HepG2 (cell line): ENCODE measurements around the gene MYO7A. TPM values are rescaled to one million over a fixed set of nuclear protein-coding genes. Genes with fewer than 3 reads are reported as not detected.

Experiments used
- ATAC-seq: fragments of 200-7000 bp; cut with Tn5 transposase; 3 replicates; pipeline ENCODE4 v1.9.1; 2020; ENCODE audit warnings: mild to moderate bottlenecking, moderate library complexity
- BruUV-seq: library from RNA; stranded (reverse); fragments of 400-500 nt; replicated peaks from 2 replicates; lab custom pipeline; 2021; lab: Mats Ljungman, UMichigan
- CTCF ChIA-PET: fragments of 300-600 bp; formaldehyde crosslinking; extraction: SDS; loops from one replicate; lab custom pipeline; 2021; ENCODE audit warnings: low total read pairs, inconsistent platforms, low intra/inter-chr PET ratio; lab: Yijun Ruan, JAX
- POLR2A ChIA-PET: fragments of 350-600 bp; sonication (Branson Sonifier 250); formaldehyde crosslinking; loops from one replicate; lab custom pipeline; 2020; ENCODE audit warnings: antibody characterized with exemption, inconsistent platforms; lab: Yijun Ruan, JAX
- DNase-seq: peaks from one replicate; pipeline ENCODE4 v3.0.0-alpha.2; 2015; ENCODE audit warnings: low spot score
- FAIRE-seq: peaks from 3 replicates; lab custom pipeline; 2011; peaks lifted over from hg19 to GRCh38; lab: Jason Lieb, UNC
- H2AFZ ChIP-seq: one replicate; pipeline ENCODE4 v1.6.1; 2011; ENCODE audit warnings: low read length, inconsistent platforms
- H3K27ac ChIP-seq: fragments of 300-600 bp; 3 replicates; pipeline ENCODE4 v1.8.0; 2011; ENCODE audit warnings: mixed run types, mild to moderate bottlenecking, mixed read lengths, low read length, inconsistent platforms; ENCODE audit not compliant: insufficient read depth; ENCODE audit errors: extremely low read length
- H3K27me3 ChIP-seq, 2 experiments: fragments of 200-600 bp in 1 of 2; 2 replicates in 1 of 2; 3 replicates in 1 of 2; pipeline versions ENCODE4 v1.6.0 to v1.8.0; 2011; ENCODE audit warnings: low read length in 2 of 2, mild to moderate bottlenecking in 2 of 2, moderate library complexity in 2 of 2, inconsistent platforms in 1 of 2; ENCODE audit not compliant: insufficient read depth in 2 of 2, control insufficient read depth in 1 of 2
- H3K36me3 ChIP-seq, 2 experiments: fragments of 200-600 bp in 1 of 2; replicated peaks in 1 of 2; 2 replicates in 1 of 2; 3 replicates in 1 of 2; pipeline versions ENCODE4 v1.5.1 to v1.8.0; 2011; ENCODE audit warnings: low read length in 2 of 2, inconsistent platforms in 1 of 2; ENCODE audit not compliant: insufficient read depth in 2 of 2, control insufficient read depth in 1 of 2
- H3K4me1 ChIP-seq: 2 replicates; pipeline ENCODE4 v1.5.1; 2012; ENCODE audit warnings: low read length, inconsistent platforms; ENCODE audit not compliant: insufficient read depth
- H3K4me2 ChIP-seq: 2 replicates; pipeline ENCODE4 v1.6.0; 2011; ENCODE audit warnings: low read depth, low read length, inconsistent platforms
- H3K4me3 ChIP-seq, 3 experiments: fragments of 200-600 bp in 1 of 3; sonication (generic), shearing (Covaris generic) in 1 of 3; replicated peaks in 1 of 3; 2 replicates each; pipeline ENCODE4 v1.5.1; 2011 to 2016; ENCODE audit warnings: low read length in 3 of 3, inconsistent platforms in 2 of 3, low read depth in 2 of 3, mild to moderate bottlenecking in 2 of 3, control low read depth in 1 of 3, mixed read lengths in 1 of 3; ENCODE audit not compliant: insufficient read depth in 1 of 3
- H3K79me2 ChIP-seq: one replicate; pipeline ENCODE4 v1.6.1; 2011; ENCODE audit warnings: low read length, inconsistent platforms; ENCODE audit not compliant: insufficient read depth
- H3K9ac ChIP-seq: 2 replicates; pipeline ENCODE4 v1.6.0; 2011; ENCODE audit warnings: mild to moderate bottlenecking, low read depth, low read length, inconsistent platforms; ENCODE audit not compliant: insufficient read depth
- H3K9me3 ChIP-seq: 2 replicates; pipeline ENCODE4 v1.5.1; 2012; ENCODE audit warnings: mild to moderate bottlenecking, low read length
- H4K20me1 ChIP-seq: 2 replicates; pipeline ENCODE4 v1.6.0; 2011; ENCODE audit warnings: inconsistent platforms, mild to moderate bottlenecking, low read length, moderate library complexity; ENCODE audit not compliant: insufficient read depth
- GFI1 ChIP-seq: sonication (generic); formaldehyde crosslinking; IDR thresholded peaks from 2 replicates; pipeline ENCODE4 v1.5.0; 2020; ENCODE audit warnings: missing genetic modification reagents, mild to moderate bottlenecking, borderline replicate concordance
- MAFF ChIP-seq: IDR thresholded peaks from 2 replicates; pipeline ENCODE4 v1.6.1; 2011; ENCODE audit warnings: low read depth, low read length, improper control_type of control experiment
- MIER3 ChIP-seq: IDR thresholded peaks from 2 replicates; pipeline ENCODE4 v1.6.1; 2016; ENCODE audit warnings: missing compliant biosample characterization, borderline replicate concordance
- STAT5B ChIP-seq: sonication (generic); formaldehyde crosslinking; IDR thresholded peaks from 2 replicates; pipeline ENCODE4 v1.4.0; 2020; ENCODE audit warnings: missing genetic modification reagents
- TP53 ChIP-seq: sonication (generic); formaldehyde crosslinking; conservative IDR thresholded peaks from 2 replicates; pipeline ENCODE4 v1.4.0; 2020; ENCODE audit warnings: missing genetic modification reagents
- ZNF432 ChIP-seq: sonication (generic); formaldehyde crosslinking; IDR thresholded peaks from 2 replicates; pipeline ENCODE4 v1.5.0; 2020; ENCODE audit warnings: missing genetic modification reagents, mild to moderate bottlenecking, borderline replicate concordance
- WGBS: methylation state at CpG from one replicate; pipeline ENCODE4 v1.1.6; 2017; ENCODE audit warnings: low lambda C conversion rate; 5-methylcytosine and 5-hydroxymethylcytosine counted together
- in situ Hi-C: cut with HindIII; loops from 2 replicates; pipeline ENCODE4 v1.10.0; 2017; ENCODE audit warnings: low pct_unique_long_range_greater_than_20kb; ENCODE audit not compliant: extremely low pct_ligation_motif_present
- intact Hi-C: fragments of 100-400 bp; cut with micrococcal nuclease; formaldehyde crosslinking; loops from one replicate; pipeline ENCODE4 v1.10.0; 2022; ENCODE audit not compliant: unreplicated experiment
- polyA plus RNA-seq, 8 experiments: library from polyadenylated mRNA; depleted of rRNA in 3 of 8; stranded (reverse) in 7 of 8; unstranded in 1 of 8; fragments of >200 nt; fragmentation: Illumina TruSeq in 4 of 8; extraction: Trizol in 4 of 8; gene quantifications; 2 replicates each; pipeline versions ENCODE4 v1.2.1 to v1.2.3, GENCODE V29; 2011 to 2016; ENCODE audit warnings: low read depth in 4 of 8, missing spikeins in 1 of 8, mixed read lengths in 1 of 8; ENCODE audit not compliant: insufficient read depth in 1 of 8
- total RNA-seq, 5 experiments: library from RNA; depleted of rRNA; stranded (reverse); fragments of >200 nt; fragmentation: Illumina TruSeq; extraction: Trizol; gene quantifications; 2 replicates each; pipeline ENCODE4 v1.2.3, GENCODE V29; 2016; ENCODE audit warnings: low read depth in 1 of 5
- TF ChIP-seq, protein P1 (sequence below): sonication (generic); formaldehyde crosslinking; IDR thresholded peaks from 2 replicates; pipeline ENCODE4 v1.9.0; 2022; ENCODE audit warnings: missing genetic modification reagents, mild to moderate bottlenecking, borderline replicate concordance
- TF ChIP-seq, protein P2 (sequence below): sonication (generic); formaldehyde crosslinking; IDR thresholded peaks from 2 replicates; pipeline ENCODE4 v1.8.0; 2022; ENCODE audit warnings: missing genetic modification reagents, mild to moderate bottlenecking, borderline replicate concordance
- TF ChIP-seq, protein P3 (sequence below): sonication (generic); formaldehyde crosslinking; IDR thresholded peaks from 2 replicates; pipeline ENCODE4 v1.4.0; 2020; ENCODE audit warnings: mild to moderate bottlenecking, missing genetic modification reagents

The MYO7A gene
- total and polyA plus RNA-seq, 2 of the 13 experiments (the other 11 are each of a cell fraction or from before 2014, with no cell fraction given) = 7.5 to 10.0 TPM

DNA sequence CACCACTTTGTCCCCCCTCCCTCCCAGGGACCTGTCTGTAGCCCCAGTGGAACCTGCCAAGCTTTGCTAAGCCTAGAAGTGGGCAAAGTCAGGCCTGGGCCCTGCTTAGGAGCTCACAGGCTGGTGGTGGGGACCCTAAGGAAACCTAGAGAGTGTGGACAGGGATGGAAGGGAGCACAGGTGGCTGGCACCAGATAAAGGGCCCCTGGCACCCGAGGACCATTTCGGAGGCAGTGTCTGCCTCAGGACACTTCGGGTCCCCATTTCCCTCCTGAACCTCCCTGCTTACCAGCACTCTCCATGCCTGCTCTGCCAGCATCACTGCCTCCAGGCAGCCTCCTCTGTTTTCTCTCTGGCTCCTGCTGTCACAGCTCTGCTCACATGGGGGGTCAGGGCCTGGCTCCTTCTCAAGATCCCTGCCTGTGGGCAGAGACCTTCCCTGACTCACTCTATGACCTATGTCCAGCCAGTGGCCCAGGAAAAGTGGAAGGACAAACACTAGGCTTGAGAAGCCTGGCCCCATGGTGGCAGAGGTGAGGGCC is 39.0 kb upstream of the MYO7A start (continued):
- TF ChIP-seq, protein P1, sequence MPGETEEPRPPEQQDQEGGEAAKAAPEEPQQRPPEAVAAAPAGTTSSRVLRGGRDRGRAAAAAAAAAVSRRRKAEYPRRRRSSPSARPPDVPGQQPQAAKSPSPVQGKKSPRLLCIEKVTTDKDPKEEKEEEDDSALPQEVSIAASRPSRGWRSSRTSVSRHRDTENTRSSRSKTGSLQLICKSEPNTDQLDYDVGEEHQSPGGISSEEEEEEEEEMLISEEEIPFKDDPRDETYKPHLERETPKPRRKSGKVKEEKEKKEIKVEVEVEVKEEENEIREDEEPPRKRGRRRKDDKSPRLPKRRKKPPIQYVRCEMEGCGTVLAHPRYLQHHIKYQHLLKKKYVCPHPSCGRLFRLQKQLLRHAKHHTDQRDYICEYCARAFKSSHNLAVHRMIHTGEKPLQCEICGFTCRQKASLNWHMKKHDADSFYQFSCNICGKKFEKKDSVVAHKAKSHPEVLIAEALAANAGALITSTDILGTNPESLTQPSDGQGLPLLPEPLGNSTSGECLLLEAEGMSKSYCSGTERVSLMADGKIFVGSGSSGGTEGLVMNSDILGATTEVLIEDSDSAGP (CRISPR knock-in tag) = no peak
- TF ChIP-seq TP53 (CRISPR knock-in tag) = no peak
- no peak for TF ChIP-seq MAFF
- TF ChIP-seq STAT5B = no peak
- TF ChIP-seq, protein P2, sequence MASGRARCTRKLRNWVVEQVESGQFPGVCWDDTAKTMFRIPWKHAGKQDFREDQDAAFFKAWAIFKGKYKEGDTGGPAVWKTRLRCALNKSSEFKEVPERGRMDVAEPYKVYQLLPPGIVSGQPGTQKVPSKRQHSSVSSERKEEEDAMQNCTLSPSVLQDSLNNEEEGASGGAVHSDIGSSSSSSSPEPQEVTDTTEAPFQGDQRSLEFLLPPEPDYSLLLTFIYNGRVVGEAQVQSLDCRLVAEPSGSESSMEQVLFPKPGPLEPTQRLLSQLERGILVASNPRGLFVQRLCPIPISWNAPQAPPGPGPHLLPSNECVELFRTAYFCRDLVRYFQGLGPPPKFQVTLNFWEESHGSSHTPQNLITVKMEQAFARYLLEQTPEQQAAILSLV = no peak

DNA sequence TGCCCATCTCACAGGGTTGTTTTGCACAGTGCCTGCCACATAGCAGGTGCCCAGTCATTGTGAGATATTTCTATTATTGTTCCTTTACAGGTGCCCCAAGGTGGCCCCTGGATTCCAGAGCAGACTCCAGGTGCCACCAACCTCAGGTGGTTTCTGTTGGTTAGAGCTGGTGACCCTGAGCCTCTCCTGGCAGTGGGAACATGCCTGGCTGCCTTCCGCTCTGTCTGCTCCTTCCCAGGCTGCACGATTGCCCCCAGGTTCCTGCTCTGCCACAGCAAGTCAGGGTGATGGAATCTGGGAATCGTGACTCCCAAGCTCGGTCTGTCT is 38.0 kb upstream of the MYO7A start:
- WGBS = no CpG with 5 or more reads among the region's 4 CpGs
- no peaks in the 10 kb centered on the region; a peak in 2 of 5 replicates for H3K27me3 ChIP-seq
- FAIRE-seq (no peak), ATAC-seq (no peak), DNase-seq (no peak)
- H2AFZ ChIP-seq = no peak overlapping the region
- no peaks in the 10 kb centered on the region for H3K36me3 ChIP-seq
- no peaks in the 10 kb centered on the region for H3K79me2 ChIP-seq
- intact Hi-C loops = loop anchor here (10.0 kb wide), 1 partner anchor 285 kb away; no protein-coding TSS in a partner anchor
- H3K4me3 ChIP-seq = no peak overlapping the region
- H3K4me1 ChIP-seq = peaks cover 31% of the 10 kb centered on the region
- no TSS peak for BruUV-seq
- H4K20me1 ChIP-seq = no peaks in the 10 kb centered on the region
- no peak overlapping the region for H3K9ac ChIP-seq
- CTCF ChIA-PET = interaction anchor here (4.2 kb wide), 1 partner anchor 43 kb away, joined by 85 read pairs; no protein-coding TSS in a partner anchor
- no peak overlapping the region for H3K27ac ChIP-seq
- POLR2A ChIA-PET = no interaction called here
- H3K4me2 ChIP-seq = no peak overlapping the region
- in situ Hi-C loops = loop anchor here (5.0 kb wide), 2 partner anchors 43 to 173 kb away; no protein-coding TSS in a partner anchor
- no peaks in the 10 kb centered on the region for H3K9me3 ChIP-seq
- TF ChIP-seq MIER3 (no peak), ZNF432 (CRISPR knock-in tag) (no peak), GFI1 (CRISPR knock-in tag) (no peak)
- TF ChIP-seq, protein P3, sequence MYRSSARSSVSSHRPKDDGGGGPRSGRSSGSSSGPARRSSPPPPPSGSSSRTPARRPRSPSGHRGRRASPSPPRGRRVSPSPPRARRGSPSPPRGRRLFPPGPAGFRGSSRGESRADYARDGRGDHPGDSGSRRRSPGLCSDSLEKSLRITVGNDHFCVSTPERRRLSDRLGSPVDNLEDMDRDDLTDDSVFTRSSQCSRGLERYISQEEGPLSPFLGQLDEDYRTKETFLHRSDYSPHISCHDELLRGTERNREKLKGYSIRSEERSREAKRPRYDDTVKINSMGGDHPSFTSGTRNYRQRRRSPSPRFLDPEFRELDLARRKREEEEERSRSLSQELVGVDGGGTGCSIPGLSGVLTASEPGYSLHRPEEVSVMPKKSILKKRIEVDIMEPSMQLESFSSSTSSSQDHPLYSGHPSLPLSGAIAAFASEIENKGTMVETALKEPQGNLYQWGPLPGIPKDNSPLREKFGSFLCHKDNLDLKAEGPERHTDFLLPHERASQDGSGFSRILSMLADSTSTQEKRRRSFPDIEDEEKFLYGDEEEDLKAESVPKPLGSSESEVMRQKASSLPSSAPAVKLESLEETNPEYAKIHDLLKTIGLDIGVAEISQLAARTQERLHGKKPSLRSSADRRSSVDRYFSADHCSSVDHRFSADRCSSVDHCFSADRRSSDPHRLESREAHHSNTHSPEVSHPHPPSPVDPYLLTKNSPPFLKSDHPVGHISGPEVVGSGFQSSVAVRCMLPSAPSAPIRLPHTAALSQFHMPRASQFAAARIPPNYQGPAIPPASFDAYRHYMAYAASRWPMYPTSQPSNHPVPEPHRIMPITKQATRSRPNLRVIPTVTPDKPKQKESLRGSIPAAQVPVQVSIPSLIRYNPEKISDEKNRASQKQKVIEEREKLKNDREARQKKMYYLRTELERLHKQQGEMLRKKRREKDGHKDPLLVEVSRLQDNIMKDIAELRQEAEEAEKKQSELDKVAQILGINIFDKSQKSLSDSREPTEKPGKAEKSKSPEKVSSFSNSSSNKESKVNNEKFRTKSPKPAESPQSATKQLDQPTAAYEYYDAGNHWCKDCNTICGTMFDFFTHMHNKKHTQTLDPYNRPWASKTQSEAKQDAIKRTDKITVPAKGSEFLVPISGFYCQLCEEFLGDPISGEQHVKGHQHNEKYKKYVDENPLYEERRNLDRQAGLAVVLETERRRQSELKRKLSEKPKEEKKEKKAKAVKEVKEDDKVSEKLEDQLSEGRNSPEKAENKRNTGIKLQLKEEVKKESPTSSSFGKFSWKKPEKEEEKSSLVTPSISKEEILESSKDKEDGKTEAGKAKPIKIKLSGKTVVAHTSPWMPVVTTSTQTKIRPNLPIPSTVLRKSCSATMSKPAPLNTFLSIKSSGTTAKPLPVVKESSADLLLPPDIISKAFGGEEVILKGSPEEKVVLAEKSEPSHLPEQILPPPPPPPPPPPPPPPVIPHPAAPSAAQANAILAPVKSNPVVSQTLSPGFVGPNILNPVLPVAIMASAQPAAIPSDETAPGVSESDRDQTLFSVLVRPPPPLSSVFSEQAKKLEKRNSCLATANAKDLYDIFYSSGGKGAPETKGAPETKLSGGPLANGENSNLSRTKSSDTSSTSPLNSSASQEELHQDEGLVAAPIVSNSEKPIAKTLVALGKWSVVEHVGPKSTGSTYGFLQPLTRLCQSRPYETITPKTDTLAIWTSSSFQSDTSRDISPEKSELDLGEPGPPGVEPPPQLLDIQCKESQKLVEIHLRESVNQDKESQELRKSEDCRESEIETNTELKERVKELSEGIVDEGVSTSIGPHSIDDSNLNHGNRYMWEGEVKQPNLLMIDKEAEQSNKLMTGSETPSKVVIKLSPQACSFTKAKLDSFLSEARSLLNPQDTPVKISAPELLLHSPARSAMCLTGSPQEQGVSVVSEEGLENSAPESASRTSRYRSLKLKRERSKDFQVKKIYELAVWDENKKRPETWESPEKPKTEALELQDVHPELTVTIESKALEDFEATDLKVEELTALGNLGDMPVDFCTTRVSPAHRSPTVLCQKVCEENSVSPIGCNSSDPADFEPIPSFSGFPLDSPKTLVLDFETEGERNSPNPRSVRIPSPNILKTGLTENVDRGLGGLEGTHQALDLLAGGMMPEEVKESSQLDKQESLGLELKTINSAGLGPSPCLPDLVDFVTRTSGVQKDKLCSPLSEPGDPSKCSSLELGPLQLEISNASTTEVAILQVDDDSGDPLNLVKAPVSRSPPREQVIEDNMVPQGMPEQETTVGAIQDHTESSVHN (CRISPR knock-in tag) = no peak
